ENCODE data around the gene ZCCHC14. TPM values are rescaled to one million over a fixed set of nuclear protein-coding genes. Genes with fewer than 3 reads are reported as not detected.

ZCCHC14 gene
- total and polyA plus RNA-seq, 2 of the 8 experiments (the other 6 are each of a cell fraction or from before 2014, with no cell fraction given): 8.2 to 28.2 TPM

GRCh38 chr16:87391950-87392820 lies 100.6 kb downstream of the ZCCHC14 start, which contains the start of gene MAP1LC3B (continued):
- TF ChIP-seq, protein P1, sequence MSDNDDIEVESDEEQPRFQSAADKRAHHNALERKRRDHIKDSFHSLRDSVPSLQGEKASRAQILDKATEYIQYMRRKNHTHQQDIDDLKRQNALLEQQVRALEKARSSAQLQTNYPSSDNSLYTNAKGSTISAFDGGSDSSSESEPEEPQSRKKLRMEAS (IDR thresholded peaks at IDR 0.05): peak; percentile 79
- TF ChIP-seq CHD2 (IDR thresholded peaks at IDR 0.05; ENCODE audit: low read length) (0 out of 2 replicates have a peak, but pooled peaks have one; percentile 21), EP300 (IDR thresholded peaks at IDR 0.05; ENCODE audit: borderline replicate concordance in 1 of 2, low read depth in 2 of 2, low read length in 2 of 2) (peak in 1 of 2 experiments; percentile 46; a peak in 1 of 3 replicates), CEBPB (IDR thresholded peaks at IDR 0.05; ENCODE audit: low read depth, low read length) (no peak), TAF7 (optimal IDR thresholded peaks at IDR 0.05; ENCODE audit: borderline replicate concordance, low read depth, low read length) (peak; percentile 95), RFX5 (IDR thresholded peaks at IDR 0.05; ENCODE audit: borderline replicate concordance, low read depth, low read length) (no peak), RBBP5 (IDR thresholded peaks at IDR 0.05; ENCODE audit: borderline replicate concordance, low read depth, low read length) (peak; percentile 15; the same call in 1 of the 2 replicates), CHD7 (IDR thresholded peaks at IDR 0.05; ENCODE audit: insufficient replicate concordance, low read length) (no peak)
